Hepatic stellate cell (primary cell): Measurements from ENCODE around the gene CHD9NB.
A peak's percentile ranks its signal among the peaks of the same experiment; 100 is the strongest.

ENCODE experiments used
- DNase-seq: peaks from one replicate; pipeline ENCODE4 v3.0.0; 2011; ENCODE audit warnings: low spot score

CHD9NB gene

DNA sequence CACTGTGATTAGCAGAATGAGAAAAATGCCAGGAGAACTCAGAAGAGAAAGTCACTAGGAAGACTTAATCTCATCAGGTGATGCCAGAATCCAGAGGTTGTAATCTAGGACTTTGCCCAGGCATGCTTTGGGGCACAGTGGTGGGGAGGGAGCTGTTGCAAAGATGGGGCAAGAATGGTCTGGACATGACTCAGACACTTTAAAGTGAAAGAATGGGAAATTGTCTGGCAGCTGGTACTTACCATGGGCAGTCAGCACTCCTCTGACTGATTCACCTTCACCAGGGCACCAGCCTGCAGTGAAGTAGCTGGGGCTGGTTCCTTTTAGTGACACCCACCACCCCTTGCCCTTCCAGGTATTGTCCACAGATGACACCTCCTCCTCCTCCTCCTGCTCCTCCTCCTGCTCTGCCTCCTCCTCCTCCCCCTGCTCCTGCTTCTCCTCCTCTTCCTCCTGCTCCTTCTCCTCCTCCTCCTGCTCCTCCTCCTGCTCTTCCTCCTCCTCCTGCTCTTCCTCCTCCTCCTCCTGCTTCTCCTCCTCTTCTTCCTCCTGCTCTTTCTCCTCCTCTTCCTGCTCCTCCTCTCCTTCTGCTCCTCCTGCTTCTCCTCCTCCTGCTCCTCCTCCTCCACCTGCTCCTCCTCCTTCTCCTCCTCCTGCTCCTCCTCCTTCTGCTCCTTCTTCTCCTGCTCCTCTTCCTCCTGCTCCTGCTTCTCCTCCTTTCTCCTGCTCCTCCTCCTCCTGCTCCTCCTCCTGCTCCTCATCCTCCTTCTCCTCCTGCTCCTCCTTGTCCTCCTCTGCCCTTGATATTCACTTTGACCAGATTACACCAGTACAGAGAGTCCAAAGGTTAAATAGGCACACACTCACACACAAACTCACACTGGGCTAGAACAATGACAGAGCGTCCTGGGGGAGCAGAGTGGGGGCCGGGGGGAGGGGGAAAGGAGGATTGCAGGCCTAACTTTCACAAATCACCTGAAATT is at the start of gene CHD9NB:
Gene CHD9NB (minus strand): TSS at position 379 of the 983 bp plus-strand sequence. CDS start 8,739 bp downstream, outside the sequence.
- DNase-seq, result peak; percentile 73

DNA sequence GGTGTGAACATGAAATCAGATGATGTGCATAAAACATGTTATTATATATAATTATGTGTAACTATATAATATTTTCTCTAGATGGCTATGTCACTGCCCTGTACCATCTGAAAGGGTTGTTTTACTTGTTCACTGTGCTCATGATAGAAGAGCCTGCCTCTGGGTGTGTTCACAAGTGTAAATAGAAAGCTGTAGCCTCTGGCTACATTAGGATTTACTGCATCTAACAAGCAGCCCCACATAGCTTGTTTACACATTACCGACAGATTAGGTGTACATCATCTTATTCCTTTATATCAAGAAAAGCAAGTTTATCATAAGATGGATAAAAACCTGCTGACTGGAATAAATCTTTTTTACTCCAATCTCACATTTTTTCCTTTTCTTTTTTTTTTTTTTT is 48.2 kb upstream of the CHD9NB start:
- DNase-seq, result no peak

DNA sequence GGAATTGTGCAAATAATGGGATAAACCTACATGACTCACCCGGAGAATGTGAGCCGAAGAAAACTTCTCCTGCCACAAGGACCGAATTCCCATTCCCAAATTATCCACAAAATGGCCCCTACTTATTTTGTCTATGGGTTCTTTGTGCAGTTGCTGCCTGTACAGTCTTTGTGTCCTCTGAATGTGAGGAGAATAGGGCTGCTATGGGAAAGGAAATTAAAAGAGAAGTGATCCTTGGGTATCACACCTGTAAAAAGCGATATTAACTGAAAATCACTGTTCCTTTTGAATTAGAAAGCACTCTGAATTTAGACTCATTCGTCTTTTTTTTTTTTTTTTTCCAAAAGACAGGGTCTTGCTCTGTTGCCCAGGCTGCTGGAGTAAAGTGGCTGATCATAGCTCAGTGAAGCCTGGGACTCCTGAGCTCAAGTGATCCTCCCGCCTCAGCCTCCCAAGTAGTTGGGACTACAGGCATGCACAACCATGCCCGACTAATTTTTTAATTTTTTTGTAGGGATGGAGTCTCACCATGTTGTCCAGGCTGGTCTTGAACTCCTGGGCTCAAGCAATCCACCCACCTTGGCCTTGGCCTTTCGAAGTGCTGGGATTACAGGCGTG is 47.5 kb upstream of the CHD9NB start:
- DNase-seq, result no peak

DNA sequence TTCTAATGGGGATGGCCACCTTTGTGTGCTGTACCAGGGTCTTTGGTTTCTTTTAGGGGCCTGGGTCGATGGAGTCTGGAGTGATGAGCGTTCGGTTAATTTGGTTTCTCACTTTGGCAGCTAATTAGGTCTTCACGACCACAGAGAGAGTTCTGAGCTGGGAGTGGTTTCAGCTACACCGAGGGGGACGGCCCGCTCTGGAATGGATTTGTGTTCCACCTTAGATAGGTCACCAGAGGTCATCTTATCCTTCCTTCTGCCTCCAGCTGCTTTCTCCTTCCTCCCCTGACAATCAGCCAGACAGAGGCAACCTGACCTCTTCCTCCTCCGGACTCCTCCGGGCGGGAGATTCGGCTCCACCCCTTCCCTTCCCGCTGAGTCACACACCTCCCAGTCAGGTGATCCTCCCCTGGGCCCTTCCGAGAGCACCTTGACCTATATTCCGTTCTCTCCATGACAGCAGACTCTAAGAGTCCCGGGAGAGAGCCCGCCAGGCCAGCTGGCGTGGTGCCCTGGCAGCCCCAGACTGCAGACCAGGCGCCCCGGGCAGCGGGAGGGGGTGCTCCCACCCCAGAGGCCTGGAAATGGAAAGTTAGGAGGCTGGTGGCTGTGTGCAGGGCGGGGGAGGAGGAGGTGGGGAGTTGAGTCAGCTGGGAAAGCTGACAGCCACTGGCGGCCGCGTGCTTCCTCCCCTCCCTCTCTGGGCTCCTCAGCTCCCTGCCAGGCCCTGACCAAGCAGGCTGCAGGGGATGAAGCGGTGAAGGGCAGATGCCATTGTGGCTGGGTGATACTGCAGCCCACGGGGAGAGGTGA is 46.8 kb upstream of the CHD9NB start:
- DNase-seq, result peak; percentile 81

- peak; percentile 79 for DNase-seq
Observed at GRCh38 chr16:53098526-53099317, 46.0 kb upstream of the CHD9NB start.

GRCh38 chr16:53097190-53097589 is 44.5 kb upstream of the CHD9NB start:
- no peak for DNase-seq

- no peak for DNase-seq
Observed at GRCh38 chr16:53094013-53094630, 41.4 kb upstream of the CHD9NB start.

DNA sequence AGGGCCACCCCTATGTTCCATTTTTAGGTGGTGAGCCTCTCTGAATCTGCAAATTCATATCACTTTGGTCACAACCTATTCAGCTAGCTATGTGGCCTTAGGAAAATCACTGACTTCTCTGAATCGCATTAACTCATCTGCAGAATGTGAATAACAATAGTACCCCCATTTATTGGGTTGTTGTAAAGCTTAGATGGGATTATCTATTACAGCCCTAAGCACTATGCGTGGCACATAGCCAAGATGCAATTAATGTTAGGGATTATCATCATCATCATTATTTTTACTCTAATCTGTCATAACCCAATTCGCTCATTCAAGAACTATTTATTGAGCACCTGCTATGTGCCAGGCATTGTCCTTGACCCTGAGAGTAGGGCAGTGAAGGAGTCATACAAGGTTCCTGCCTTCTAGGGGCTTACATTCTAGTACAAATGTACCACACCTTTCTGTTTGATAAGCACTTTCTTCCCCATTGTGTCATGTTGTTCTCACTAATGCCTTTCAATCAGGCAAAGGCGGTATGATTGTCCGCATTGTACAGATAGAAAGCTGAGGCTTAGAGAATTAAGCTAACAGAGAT is 40.6 kb upstream of the CHD9NB start:
- DNase-seq, result no peak

DNA sequence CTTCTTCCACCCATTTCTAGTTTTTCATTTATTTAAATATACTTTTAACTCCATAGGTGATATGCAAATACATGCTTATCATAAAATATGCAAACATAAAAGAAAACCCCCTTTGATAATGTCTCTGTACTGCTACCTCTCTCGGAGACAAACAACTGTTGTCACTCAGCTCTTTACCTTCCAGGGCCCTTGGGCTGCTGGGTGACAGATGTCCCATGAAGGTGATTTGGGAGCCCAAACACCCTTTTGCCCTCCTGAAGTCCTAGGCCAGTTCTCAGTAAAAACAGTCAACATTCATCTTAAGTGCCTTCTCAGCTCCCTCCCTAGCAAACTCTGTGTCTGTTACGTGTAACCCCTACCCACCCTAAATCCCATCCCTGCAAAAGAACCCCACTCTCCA is 39.6 kb upstream of the CHD9NB start:
- no peak for DNase-seq

GRCh38 chr16:53091466-53092211 is 38.9 kb upstream of the CHD9NB start:
- peak; percentile 61 for DNase-seq

GRCh38 chr16:53090591-53091411 is 38.1 kb upstream of the CHD9NB start:
- peak; percentile 91 for DNase-seq

- DNase-seq, result no peak
Observed at GRCh38 chr16:53090286-53090590, 37.5 kb upstream of the CHD9NB start.

DNA sequence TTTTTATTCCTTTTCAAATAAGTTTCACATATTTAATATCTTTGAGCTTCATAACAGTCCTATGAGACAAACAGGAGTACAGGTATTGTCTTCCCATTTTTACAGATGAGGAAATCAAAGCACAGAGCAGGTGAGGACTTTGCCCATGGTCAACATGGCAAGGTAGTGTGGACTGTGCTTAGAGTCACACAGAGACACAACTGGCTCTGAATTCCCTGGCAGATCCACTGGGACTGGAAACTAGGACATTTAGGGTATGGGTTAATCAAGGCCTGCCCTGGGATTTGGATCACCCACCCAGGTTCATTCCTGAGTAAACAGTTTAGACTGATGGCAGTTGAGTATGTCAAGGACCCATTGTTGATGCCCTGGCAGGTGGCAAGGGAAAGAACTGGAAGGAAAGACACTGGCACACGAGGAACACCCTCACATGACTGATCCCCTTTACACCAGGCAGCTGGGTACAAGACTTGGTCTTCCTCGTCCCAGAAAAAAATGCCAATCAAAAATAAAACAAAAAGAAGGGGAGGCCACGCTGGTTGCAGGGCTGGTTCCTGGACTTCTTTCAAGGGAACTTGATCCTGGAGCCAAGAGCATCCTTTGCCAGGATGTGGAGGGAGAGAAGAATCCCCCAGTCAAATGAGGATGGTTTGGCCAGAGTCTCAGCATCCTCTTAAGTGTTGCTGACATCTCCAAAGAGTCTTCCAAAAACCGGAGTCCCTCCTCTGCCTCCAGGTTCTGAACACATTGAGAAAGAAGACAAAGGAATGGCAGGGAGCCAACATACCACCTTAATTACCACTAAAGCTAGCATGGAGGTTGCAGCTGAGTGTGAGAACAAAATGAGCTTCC is 37.0 kb upstream of the CHD9NB start:
- DNase-seq, result no peak

DNA sequence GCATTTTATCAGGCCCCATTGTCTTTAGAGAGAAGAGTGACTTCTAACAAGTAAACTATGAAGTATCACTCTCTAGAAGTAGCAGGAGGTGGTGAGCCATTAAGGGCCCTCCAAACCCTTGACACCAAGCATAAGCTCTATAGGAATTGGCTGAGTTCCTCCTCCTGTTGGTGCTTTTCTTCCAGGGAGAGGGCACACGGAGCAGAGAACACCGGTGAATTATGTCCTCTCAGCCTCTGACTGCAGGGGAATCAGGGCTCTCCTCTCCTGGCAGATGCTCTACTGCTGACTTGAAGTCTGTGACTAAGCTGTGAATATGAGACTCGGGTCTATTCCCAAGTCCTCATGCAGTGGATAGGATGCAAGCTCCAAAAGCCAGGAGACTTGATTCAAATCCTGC is 34.4 kb upstream of the CHD9NB start:
- no peak for DNase-seq

DNA sequence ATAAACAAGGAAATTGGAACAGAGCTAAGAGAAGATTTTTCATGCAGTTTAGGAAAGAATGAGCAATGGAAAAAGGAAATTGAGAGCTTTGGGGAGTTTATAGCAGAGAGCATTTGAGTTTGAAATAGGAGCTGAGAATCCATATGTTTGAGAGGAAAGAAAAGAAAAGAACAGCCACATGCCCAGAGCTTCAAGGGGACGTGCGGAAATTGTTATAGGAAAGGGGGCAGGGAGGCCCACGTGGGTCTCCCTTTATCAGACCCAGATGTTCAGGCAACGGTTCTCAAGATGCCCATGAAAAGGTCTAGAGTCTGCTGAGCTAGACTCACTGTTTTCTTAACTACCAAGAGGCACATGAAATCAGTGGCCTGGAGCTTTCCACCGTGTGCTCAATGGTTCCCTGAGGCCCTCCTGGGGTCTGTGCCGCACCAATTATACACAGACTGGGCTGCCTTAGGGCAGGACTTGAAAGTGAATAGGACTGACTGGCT is 33.3 kb upstream of the CHD9NB start:
- DNase-seq, result no peak

DNA sequence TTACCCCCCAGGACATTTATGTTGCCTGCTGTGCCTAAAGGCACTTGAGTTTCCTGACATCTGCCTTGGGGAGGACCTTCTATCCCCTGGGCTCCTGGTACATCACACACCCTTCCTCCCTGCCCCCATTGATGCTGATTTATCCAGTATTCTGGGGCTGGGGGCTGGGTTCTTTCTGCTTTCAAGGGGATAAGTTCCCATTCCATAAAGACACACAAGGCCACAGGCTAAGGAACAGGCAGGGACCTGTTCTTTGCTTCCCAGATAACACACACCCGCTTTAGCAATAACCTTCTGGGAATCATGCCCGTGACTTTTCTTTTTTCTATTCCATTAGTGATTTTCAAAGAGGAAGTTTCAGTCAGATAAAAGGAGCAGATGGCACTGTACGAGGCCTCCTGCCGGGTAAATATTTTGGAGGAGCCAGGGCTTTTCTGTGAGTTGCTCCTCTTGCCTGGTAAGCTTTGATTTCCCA is 32.7 kb upstream of the CHD9NB start:
- no peak for DNase-seq

GRCh38 chr16:53084746-53085334 is 32.1 kb upstream of the CHD9NB start:
- no peak for DNase-seq

DNA sequence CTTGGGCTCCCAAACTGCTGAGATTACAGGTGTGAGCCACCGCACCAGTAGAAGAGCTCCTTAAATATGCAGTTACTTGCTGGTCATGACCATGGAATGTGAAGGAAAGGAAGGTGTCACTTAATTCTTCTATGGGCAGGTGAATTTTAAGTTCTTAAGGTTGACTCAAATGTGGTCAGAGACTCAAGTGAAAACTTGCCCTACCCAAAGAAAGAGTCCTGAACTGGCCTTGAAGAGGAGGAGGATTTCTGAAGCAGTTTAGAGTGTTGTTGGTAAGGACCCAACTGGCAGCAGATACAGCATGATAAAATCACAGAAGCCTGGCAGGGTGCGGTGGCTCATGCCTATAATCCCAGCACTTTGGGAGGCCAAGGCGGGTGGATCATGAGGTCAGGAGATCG is 31.4 kb upstream of the CHD9NB start:
- DNase-seq, result no peak
